ENCODE measurements around the gene SMARCE1. TPM values are rescaled to one million over a fixed set of nuclear protein-coding genes. Genes with fewer than 3 reads are reported as not detected.

SMARCE1 gene
- total RNA-seq, 2 experiments from 2014 or later = 96.7 to 102 TPM

DNA sequence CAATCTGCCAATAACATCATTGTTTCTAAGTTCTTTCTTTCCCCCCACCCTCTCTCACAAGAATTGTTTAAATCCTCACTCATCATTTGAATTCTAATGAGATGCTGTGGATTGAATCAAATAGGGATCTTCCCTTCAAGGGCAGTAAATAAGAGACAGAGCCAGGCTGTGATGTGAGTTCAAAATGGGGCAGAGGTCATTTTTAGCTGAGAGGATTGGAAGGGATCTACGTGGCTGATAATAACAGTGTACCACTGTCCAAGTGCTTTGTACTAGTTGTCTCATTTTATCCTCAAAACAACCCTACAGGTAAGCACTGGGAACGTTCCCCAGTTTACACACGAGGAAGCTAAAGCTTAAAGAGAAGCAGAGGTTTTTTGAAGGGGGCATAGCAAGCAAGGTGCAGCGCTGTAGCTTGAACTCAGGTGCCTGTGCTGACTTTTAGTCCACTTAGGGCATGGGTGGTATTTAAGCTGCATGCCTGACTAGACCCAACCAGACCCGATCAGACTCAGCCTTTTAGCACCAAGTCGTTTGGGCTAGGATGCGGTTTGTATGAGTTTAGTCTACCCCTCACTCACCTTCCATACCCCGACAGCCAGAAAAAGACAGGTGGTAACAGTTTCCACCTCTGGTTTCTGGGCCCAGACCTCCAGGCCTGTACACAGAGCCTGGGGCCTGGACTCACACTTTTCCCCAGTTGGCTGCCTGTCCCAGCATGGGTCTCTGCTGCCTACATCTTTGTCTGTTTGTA lies 43.1 kb downstream of the SMARCE1 start:
- no peak for DNase-seq
- Mint-ChIP-seq H3K36me3 (ENCODE audit: low read depth) (peaks cover 12% of the 10 kb centered on the region), H3K4me3 (no peak overlapping the region), H3K4me1 (peaks cover 91% of the 10 kb centered on the region), H3K9me3 (no peaks in the 10 kb centered on the region), H3K27me3 (no peaks in the 10 kb centered on the region), H3K27ac (peak overlapping the region; percentile 85)
- ChIA-PET POLR2A (interaction anchor here (0.7 to 10.7 kb wide), 17 partner anchors 9 to 187 kb away, joined by 3 to 130 read pairs (median 3); partner anchors contain the start of genes CCR7 and SMARCE1), CTCF (interaction anchor here (0.6 to 3.4 kb wide), 6 partner anchors 11 to 44 kb away, joined by 3 to 15 read pairs (median 8); no protein-coding TSS in a partner anchor)

DNA sequence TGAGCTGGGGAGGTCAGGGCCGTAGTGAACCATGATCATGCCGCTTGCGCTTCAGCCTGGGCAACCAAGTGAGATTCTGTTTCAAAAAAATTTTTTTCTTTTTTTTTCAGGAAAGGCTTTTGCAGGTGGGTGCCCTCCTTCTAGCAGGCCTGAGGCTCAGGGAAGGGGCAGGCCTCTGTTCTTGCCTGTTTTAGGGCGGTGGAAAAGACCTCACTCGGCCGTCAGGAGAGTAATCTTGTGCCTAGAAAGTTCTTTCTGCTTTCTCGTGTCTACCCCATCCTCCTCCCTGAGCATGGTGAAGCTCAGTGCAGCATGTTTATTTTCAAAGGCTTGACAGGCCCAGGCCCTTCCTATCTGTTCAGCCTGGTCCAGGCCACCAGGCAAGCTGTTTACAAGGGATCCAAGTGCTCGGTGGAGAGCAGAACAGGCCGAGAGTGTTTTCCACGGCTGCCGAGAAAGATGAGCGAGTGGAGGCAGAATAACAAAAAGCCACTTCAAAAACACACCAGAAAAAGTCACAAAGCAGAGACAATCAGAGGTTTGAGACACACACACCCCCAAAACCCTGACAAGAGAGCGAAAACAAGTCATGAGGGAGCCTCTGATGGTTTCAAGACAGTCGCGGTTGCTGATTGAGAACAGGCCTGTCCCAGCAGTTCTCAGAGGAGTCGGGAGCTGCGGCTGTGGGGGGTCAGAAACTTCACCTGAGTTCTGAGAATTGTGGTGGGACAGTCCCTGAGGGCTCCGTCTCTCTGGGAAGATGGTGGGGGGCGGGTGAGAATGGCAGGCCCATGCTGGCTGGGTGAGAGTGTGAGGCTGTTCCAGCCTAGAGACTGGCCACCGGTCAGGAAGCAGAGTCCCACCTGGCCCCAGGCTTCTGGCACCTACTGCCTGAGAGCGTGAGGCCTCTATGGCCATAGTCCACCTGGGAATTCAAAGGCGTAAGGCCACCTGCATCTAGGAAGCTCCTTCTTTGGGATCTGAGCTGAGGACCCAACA lies 44.9 kb downstream of the SMARCE1 start:
- Mint-ChIP-seq H3K4me1 (peaks cover 91% of the 10 kb centered on the region), H3K27me3 (no peaks in the 10 kb centered on the region), H3K4me3 (peak overlapping the region; percentile 15)

DNA sequence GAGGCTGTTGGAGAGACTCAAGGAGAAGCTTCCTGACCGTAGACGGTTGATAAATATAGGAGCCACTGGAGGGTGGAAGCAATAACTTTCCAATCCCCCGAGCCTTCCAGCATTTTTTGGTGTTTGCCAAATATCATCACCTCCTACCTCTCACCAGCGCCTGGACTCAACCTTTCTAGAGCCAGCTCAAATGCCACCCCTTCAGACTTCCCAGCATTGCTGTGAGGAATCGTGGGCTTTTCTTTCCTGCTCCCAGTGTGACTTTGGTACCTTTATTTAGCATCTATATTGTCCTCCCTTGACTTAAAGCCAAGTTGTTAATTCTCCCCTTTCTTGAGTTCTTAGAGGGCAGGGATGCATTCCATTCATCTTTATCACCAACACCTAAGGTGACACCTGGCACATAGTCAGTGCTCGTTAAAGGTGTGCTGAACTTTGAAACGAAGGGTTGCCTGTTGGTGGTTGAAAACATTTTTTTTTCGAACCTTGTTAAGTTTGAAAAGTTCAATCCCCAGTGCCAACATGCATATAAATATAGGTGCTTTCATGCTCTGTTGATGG lies 47.1 kb downstream of the SMARCE1 start:
- Mint-ChIP-seq H3K4me1 (peaks cover 86% of the 10 kb centered on the region), H3K4me3 (no peak overlapping the region), H3K9me3 (peaks cover 3% of the 10 kb centered on the region), H3K27ac (no peak overlapping the region), H3K36me3 (ENCODE audit: low read depth) (peaks cover 22% of the 10 kb centered on the region), H3K27me3 (no peaks in the 10 kb centered on the region)
- POLR2A ChIA-PET = no interaction called here
- no peak for DNase-seq
- CTCF ChIA-PET = interaction anchor here (1.1 kb wide), 1 partner anchor 40 kb away, joined by 5 read pairs; no protein-coding TSS in a partner anchor

More for the DNA sequence above, 44.9 kb downstream of the SMARCE1 start:
- H3K9me3 Mint-ChIP-seq = no peaks in the 10 kb centered on the region
- POLR2A ChIA-PET = interaction anchor here (0.6 to 10.7 kb wide), 9 partner anchors 9 to 1928 kb away, joined by 3 to 130 read pairs (median 5); partner anchors contain the start of genes CCR7 and SMARCE1
- peaks cover 12% of the 10 kb centered on the region for H3K36me3 Mint-ChIP-seq (ENCODE audit: low read depth)
- CTCF ChIA-PET = interaction anchor here (1.2 to 3.4 kb wide), 6 partner anchors 12 to 42 kb away, joined by 3 to 15 read pairs (median 4); no protein-coding TSS in a partner anchor
- DNase-seq = peak; percentile 58
- peak overlapping the region; percentile 87 for H3K27ac Mint-ChIP-seq

DNA sequence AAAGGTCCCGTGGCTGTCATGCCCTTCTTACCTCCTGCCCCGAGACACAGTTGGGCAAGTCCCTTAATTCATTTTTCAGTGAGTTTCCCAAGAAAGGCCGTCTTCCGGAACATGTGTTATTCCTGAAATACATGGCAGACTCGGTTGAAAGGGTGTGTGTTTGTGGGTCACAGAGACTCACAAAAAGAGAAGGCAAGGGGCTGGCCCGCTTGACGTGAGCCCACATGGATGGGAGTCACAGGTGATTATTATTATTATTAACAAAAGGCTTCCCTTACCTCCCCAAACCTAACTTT lies 48.2 kb downstream of the SMARCE1 start:
- ChIA-PET CTCF (interaction anchor here (1.1 kb wide), 1 partner anchor 39 kb away, joined by 5 read pairs; no protein-coding TSS in a partner anchor), POLR2A (interaction anchor here (2.5 kb wide), 1 partner anchor 36 kb away, joined by 23 read pairs; no protein-coding TSS in a partner anchor)
- Mint-ChIP-seq H3K4me1 (peaks cover 75% of the 10 kb centered on the region), H3K4me3 (no peak overlapping the region), H3K27me3 (no peaks in the 10 kb centered on the region), H3K36me3 (ENCODE audit: low read depth) (peaks cover 21% of the 10 kb centered on the region), H3K27ac (peak overlapping the region; percentile 97), H3K9me3 (peaks cover 3% of the 10 kb centered on the region)
- no peak for DNase-seq

DNA sequence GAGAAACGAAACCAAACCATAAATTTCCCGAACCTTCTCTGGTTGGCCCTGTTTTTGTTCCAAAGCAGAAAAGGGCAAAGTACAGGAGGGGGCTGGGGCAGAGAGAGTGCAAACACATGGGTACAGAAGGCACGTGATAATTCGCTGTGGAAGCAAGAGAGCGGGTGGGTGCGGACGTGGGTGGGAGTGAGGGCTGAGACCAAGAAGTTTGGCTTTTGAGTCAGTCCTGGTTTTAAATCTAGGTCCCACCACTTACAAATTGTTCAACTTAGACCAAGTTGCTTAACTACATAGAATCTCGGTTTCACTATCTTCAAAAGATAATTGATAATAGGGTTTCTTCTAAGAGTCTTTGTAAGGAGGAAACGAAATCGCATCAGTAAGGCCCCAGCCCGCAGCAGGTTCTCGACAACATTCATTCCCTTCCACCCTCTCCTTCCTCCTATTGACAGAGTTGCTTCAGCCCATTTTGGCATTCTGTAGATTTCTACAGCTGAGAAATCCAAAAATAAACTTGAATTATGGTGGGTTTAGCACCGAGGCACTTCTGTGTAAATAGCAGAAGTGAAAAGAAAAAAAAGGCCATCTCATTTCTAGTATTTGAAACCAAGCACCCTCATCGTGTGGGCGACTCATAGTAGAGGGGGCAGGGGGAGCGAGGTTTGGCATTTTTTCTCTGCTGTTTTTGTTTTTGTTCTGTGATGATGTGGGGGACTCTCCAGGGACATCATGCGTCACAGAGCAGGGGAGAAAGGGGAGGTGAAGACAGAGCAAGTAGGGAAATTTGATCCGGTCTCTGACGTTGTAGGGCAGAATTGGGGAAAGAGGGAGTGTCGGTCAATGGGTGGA lies 48.8 kb downstream of the SMARCE1 start:
- POLR2A ChIA-PET = interaction anchor here (0.9 to 2.5 kb wide), 7 partner anchors 8 to 50 kb away, joined by 3 to 23 read pairs (median 5); no protein-coding TSS in a partner anchor
- H3K27me3 Mint-ChIP-seq = no peaks in the 10 kb centered on the region
- peaks cover 69% of the 10 kb centered on the region for H3K4me1 Mint-ChIP-seq
- peak overlapping the region; percentile 97 for H3K27ac Mint-ChIP-seq
- peaks cover 18% of the 10 kb centered on the region for H3K36me3 Mint-ChIP-seq (ENCODE audit: low read depth)
- peaks cover 3% of the 10 kb centered on the region for H3K9me3 Mint-ChIP-seq
- peak overlapping the region; percentile 44 for H3K4me3 Mint-ChIP-seq
- CTCF ChIA-PET = no interaction called here
- peak; percentile 61 for DNase-seq

DNA sequence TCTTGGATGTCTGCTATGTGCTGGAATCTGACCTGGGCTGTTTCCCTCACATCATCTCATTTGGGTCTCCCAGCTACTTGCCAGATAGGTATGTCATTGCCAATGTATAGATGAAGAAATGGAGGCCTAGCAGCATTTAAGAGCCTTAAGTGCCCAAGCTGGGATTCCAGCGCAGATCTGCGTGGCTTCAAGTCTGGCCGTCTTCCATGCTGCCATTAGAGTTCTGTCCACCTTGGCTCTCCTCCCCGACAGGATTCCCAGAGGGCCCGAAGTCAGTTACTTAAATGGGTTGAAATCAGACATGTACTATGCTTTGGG lies 49.4 kb downstream of the SMARCE1 start:
- H3K27me3 Mint-ChIP-seq = no peaks in the 10 kb centered on the region
- peak overlapping the region; percentile 44 for H3K4me3 Mint-ChIP-seq
- peaks cover 18% of the 10 kb centered on the region for H3K36me3 Mint-ChIP-seq (ENCODE audit: low read depth)
- no peak for DNase-seq
- CTCF ChIA-PET = interaction anchor here (1.3 to 1.8 kb wide), 4 partner anchors 17 to 36 kb away, joined by 4 to 10 read pairs (median 4); no protein-coding TSS in a partner anchor
- H3K27ac Mint-ChIP-seq = peak overlapping the region; percentile 97
- POLR2A ChIA-PET = interaction anchor here (0.9 to 2.5 kb wide), 8 partner anchors 8 to 235 kb away, joined by 3 to 23 read pairs (median 5); no protein-coding TSS in a partner anchor
- H3K9me3 Mint-ChIP-seq = peaks cover 3% of the 10 kb centered on the region
- peaks cover 65% of the 10 kb centered on the region for H3K4me1 Mint-ChIP-seq

DNA sequence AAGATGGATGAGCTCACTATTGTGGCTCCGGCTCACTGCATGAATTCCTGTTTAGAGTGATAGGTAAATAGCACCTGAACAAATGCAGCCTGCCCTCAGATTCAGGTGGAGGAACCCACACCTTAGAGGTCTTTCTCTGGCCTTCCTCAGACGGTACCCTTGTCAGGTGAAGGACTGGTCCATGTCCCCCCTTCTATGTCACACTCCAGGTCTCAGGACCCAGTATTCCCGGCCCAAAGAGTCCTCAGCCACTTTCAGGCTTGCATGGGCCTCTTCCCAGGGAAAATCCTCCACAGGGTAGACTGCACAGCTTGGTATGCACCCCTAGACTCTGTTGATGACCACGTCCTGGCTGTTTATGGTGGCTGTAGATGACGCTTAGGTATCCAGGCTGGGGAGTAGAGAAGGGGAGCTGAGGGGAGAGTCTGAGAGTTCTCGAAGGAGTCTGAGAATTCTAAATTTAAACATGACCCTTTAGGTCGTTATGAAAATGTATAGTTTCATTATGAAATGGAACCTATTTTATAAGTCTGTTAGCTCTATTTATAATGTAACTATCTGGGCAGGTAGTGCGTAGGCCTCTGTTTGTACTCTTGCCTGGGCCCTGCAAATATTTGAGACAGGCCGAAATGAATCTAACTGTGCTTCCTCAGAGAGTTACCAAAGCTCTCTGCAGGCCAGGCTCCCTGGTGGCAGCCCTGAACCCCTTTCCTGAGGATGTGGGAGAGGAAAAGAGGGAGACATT lies 49.9 kb downstream of the SMARCE1 start:
- ChIA-PET CTCF (interaction anchor here (1.3 to 1.8 kb wide), 4 partner anchors 18 to 36 kb away, joined by 4 to 10 read pairs (median 4); no protein-coding TSS in a partner anchor), POLR2A (interaction anchor here (0.7 to 2.5 kb wide), 11 partner anchors 8 to 235 kb away, joined by 3 to 23 read pairs (median 3); no protein-coding TSS in a partner anchor)
- peaks cover 3% of the 10 kb centered on the region for H3K9me3 Mint-ChIP-seq
- no peak for DNase-seq
- H3K4me3 Mint-ChIP-seq = peak overlapping the region; percentile 44
- peak overlapping the region; percentile 97 for H3K27ac Mint-ChIP-seq
- peaks cover 59% of the 10 kb centered on the region for H3K4me1 Mint-ChIP-seq
- H3K27me3 Mint-ChIP-seq = no peaks in the 10 kb centered on the region
- peaks cover 12% of the 10 kb centered on the region for H3K36me3 Mint-ChIP-seq (ENCODE audit: low read depth)

DNA sequence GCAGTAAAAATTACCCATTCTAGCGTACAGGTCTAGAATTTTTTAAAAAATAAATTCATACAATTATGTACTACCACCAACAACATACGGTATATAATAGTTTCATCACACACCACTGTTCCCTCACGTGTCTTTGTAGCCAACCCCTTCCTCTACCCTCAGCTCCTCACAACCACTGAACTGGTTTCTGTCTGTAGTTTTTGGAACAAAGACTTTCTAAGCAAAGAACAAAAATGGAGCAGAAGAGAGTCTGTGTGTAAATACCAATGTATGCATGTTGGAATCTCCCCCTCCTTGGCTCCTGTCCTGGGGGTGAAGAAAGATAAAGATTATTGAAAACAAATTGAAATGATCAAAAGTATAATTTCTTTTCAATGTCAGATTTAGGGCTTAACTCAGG lies 50.5 kb downstream of the SMARCE1 start:
- no peak for DNase-seq
- Mint-ChIP-seq H3K36me3 (ENCODE audit: low read depth) (peaks cover 10% of the 10 kb centered on the region), H3K9me3 (peaks cover 3% of the 10 kb centered on the region), H3K27me3 (no peaks in the 10 kb centered on the region), H3K4me3 (no peak overlapping the region), H3K4me1 (peaks cover 54% of the 10 kb centered on the region), H3K27ac (peak overlapping the region; percentile 97)
- ChIA-PET CTCF (interaction anchor here (1.3 to 1.8 kb wide), 4 partner anchors 18 to 35 kb away, joined by 4 to 10 read pairs (median 4); no protein-coding TSS in a partner anchor), POLR2A (interaction anchor here (0.7 to 2.5 kb wide), 7 partner anchors 15 to 234 kb away, joined by 3 to 23 read pairs (median 3); no protein-coding TSS in a partner anchor)

DNA sequence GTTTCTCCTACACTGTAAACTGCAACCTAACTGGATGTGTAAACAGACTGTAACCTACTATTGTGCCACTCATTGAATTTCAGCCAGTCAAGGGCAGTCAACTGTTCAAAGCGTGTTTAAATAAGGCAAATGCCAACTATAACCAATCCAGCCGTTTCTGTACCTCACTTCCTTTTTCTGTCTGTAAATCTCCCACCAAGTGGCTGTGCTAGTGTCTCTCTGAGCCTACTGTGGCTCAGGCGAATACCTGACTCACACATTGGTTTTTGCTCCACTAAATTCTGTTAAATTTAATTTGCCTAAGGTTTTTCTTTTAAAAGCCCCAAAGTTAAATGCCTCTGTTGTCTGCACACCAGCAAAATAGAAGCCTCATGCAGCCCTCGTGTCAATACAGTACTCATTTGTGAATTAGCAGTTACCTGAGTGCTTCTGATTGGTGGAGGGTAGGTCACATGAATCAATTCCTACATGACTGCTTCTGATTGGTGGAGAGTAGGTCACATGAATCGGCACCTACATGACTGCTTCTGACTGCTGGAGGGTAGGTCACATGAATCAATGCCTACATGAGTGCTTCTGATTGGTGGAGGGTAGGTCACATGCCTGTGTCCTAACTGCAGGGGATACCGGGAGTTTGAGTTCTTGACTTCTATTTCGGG lies 51.2 kb downstream of the SMARCE1 start:
- Mint-ChIP-seq H3K4me1 (peaks cover 47% of the 10 kb centered on the region), H3K36me3 (ENCODE audit: low read depth) (peaks cover 10% of the 10 kb centered on the region), H3K27ac (peak overlapping the region; percentile 61), H3K9me3 (peaks cover 3% of the 10 kb centered on the region), H3K4me3 (no peak overlapping the region), H3K27me3 (no peaks in the 10 kb centered on the region)
- ChIA-PET POLR2A (interaction anchor here (1.1 to 1.8 kb wide), 3 partner anchors 19 to 36 kb away, joined by 3 to 7 read pairs (median 3); no protein-coding TSS in a partner anchor), CTCF (interaction anchor here (1.8 kb wide), 1 partner anchor 24 kb away, joined by 10 read pairs; no protein-coding TSS in a partner anchor)
- DNase-seq = no peak

DNA sequence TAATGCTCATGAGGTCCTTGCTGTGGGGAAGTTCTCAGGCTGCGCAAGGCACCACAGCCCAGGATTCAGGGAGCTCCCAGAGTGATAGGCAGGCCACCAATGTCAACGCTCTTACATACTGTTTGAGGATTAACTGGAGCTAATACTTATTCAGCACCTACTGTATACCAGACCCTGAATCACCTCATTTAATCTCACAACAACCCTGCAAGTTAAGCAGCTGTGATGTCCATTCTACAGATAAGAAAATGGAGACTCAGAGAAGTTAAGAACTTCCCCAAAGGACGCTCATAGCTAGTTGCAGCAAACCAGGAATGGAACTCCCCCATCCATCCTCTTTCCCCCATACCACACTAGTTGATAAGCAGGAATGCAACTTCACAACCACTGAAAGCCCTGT lies 56.9 kb downstream of the SMARCE1 start:
- peaks cover 26% of the 10 kb centered on the region for H3K9me3 Mint-ChIP-seq
- CTCF ChIA-PET = interaction anchor here (0.6 to 1.4 kb wide), 3 partner anchors 13 to 508 kb away, joined by 3 to 5 read pairs (median 3); no protein-coding TSS in a partner anchor
- no peak for DNase-seq
- peaks cover 22% of the 10 kb centered on the region for H3K36me3 Mint-ChIP-seq (ENCODE audit: low read depth)
- peaks cover 5% of the 10 kb centered on the region for H3K27me3 Mint-ChIP-seq
- H3K4me1 Mint-ChIP-seq = peaks cover 30% of the 10 kb centered on the region
- H3K4me3 Mint-ChIP-seq = no peak overlapping the region
- H3K27ac Mint-ChIP-seq = no peak overlapping the region
- POLR2A ChIA-PET = interaction anchor here (0.5 to 1.8 kb wide), 4 partner anchors 9 to 1098 kb away, joined by 3 to 7 read pairs (median 3); partner anchors contain the start of gene EIF1
